GM12878 (cell line): ENCODE data around the gene PCGF1. TPM values are rescaled to one million over a fixed set of nuclear protein-coding genes. Genes with fewer than 3 reads are reported as not detected.

ENCODE experiments used
- ATAC-seq: fragments of 200-7000 bp; cut with Tn5 transposase; 3 replicates; pipeline ENCODE4 v1.9.1; 2020; ENCODE audit warnings: mild to moderate bottlenecking, moderate library complexity
- BruUV-seq: library from RNA; stranded (reverse); fragments of 400-500 nt; replicated peaks from 2 replicates; lab custom pipeline; 2021; lab: Mats Ljungman, UMichigan
- CTCF ChIA-PET: fragments of 300-600 bp; sonication (Branson Sonifier 250); formaldehyde crosslinking; extraction: SDS; loops from one replicate; lab custom pipeline; 2021; ENCODE audit warnings: inconsistent platforms; lab: Yijun Ruan, JAX
- POLR2A ChIA-PET: fragments of 350-600 bp; formaldehyde crosslinking; extraction: SDS; loops from one replicate; lab custom pipeline; 2021; ENCODE audit warnings: inconsistent platforms; lab: Charles Lee
- RAD21 ChIA-PET: fragments of 300-600 bp; sonication (Branson Sonifier 250); formaldehyde crosslinking; loops from one replicate; lab custom pipeline; 2023; ENCODE audit warnings: antibody characterized with exemption; ENCODE audit not compliant: unreplicated experiment; lab: Charles Lee
- SMC1A ChIA-PET: fragments of 300-600 bp; sonication (Branson Sonifier 250); formaldehyde crosslinking; loops from one replicate; lab custom pipeline; 2023; ENCODE audit not compliant: unreplicated experiment, uncharacterized antibody; lab: Charles Lee
- DNase-seq: peaks from one replicate; pipeline ENCODE4 v3.0.0-alpha.2; 2011; ENCODE audit warnings: low read depth, low spot score
- FAIRE-seq: peaks from 3 replicates; lab custom pipeline; 2011; peaks lifted over from hg19 to GRCh38; lab: Jason Lieb, UNC
- H2AFZ ChIP-seq: 2 replicates; pipeline ENCODE4 v1.6.0; 2011; ENCODE audit warnings: low read depth, low read length, control low read depth; ENCODE audit not compliant: control insufficient read depth
- H3K27ac ChIP-seq: 2 replicates; pipeline ENCODE4 v1.5.1; 2011; ENCODE audit warnings: control low read depth; ENCODE audit not compliant: control insufficient read depth, insufficient read depth
- H3K27me3 ChIP-seq, 2 experiments: replicated peaks in 1 of 2; 2 replicates each; pipeline versions ENCODE4 v1.6.0 to v1.6.1; 2011; ENCODE audit warnings: low read length in 1 of 2; ENCODE audit not compliant: control insufficient read depth in 2 of 2, insufficient read depth in 2 of 2
- H3K36me3 ChIP-seq, 2 experiments: 2 replicates each; pipeline ENCODE4 v1.5.1; 2011; ENCODE audit warnings: low read length in 1 of 2; ENCODE audit not compliant: control insufficient read depth in 2 of 2, insufficient read depth in 2 of 2
- H3K4me1 ChIP-seq: 2 replicates; pipeline ENCODE4 v1.6.1; 2011; ENCODE audit warnings: mild to moderate bottlenecking, low read length, moderate library complexity, mixed read lengths; ENCODE audit not compliant: control insufficient read depth, insufficient read depth
- H3K4me2 ChIP-seq: 2 replicates; pipeline ENCODE4 v1.6.0; 2011; ENCODE audit warnings: control low read depth; ENCODE audit not compliant: control insufficient read depth, insufficient read depth
- H3K4me3 ChIP-seq: fragments of 200-600 bp; sonication (generic); 2 replicates; pipeline ENCODE4 v1.5.1; 2016
- H3K79me2 ChIP-seq: 2 replicates; pipeline ENCODE4 v1.6.0; 2011; ENCODE audit warnings: low read length; ENCODE audit not compliant: control insufficient read depth, insufficient read depth
- H3K9ac ChIP-seq: 2 replicates; pipeline ENCODE4 v1.8.0; 2011; ENCODE audit warnings: low read length, control low read depth, mixed read lengths; ENCODE audit not compliant: control insufficient read depth, insufficient read depth
- H3K9me3 ChIP-seq: replicated peaks from 3 replicates; pipeline ENCODE4 v1.5.1; 2011; ENCODE audit warnings: mild to moderate bottlenecking, low read length; ENCODE audit not compliant: control insufficient read depth, insufficient read depth
- H4K20me1 ChIP-seq: 2 replicates; pipeline ENCODE4 v1.6.0; 2011; ENCODE audit not compliant: control insufficient read depth, insufficient read depth
- BACH1 ChIP-seq: fragments of 450-650 bp; IDR thresholded peaks from 2 replicates; pipeline ENCODE4 v1.6.1; 2017; ENCODE audit warnings: mild to moderate bottlenecking, borderline replicate concordance
- E4F1 ChIP-seq: fragments of 450-650 bp; IDR thresholded peaks from 2 replicates; pipeline ENCODE4 v1.6.1; 2018; ENCODE audit warnings: borderline replicate concordance, mild to moderate bottlenecking; ENCODE audit not compliant: partially characterized antibody
- FOXK2 ChIP-seq: fragments of 450-650 bp; IDR thresholded peaks from 2 replicates; pipeline ENCODE4 v1.6.1; 2017; ENCODE audit warnings: mild to moderate bottlenecking, moderate library complexity
- KDM1A ChIP-seq: fragments of 200-600 bp; sonication (generic); IDR thresholded peaks from 2 replicates; pipeline ENCODE4 v1.6.1; 2016; ENCODE audit warnings: borderline replicate concordance
- MEF2B ChIP-seq: fragments of 450-650 bp; IDR thresholded peaks from 2 replicates; pipeline ENCODE4 v1.6.1; 2018; ENCODE audit warnings: mild to moderate bottlenecking, moderate library complexity; ENCODE audit not compliant: partially characterized antibody, poor library complexity, severe bottlenecking
- SMC3 ChIP-seq: IDR thresholded peaks from 2 replicates; pipeline ENCODE4 v1.6.1; 2011; ENCODE audit warnings: low read length, improper control_type of control experiment, borderline replicate concordance
- TAF1 ChIP-seq: IDR thresholded peaks from 2 replicates; pipeline ENCODE4 v1.6.1; 2011; ENCODE audit warnings: mild to moderate bottlenecking, low read depth, low read length, borderline replicate concordance
- WGBS: methylation state at CpG from one replicate; pipeline ENCODE4 v1.1.6; 2016; ENCODE audit warnings: low lambda C conversion rate; ENCODE audit not compliant: insufficient replicate concordance, insufficient coverage; ENCODE audit errors: missing lambda C conversion rate; 5-methylcytosine and 5-hydroxymethylcytosine counted together
- in situ Hi-C: fragments of 300-500 bp; cut with MboI; formaldehyde crosslinking; loops from 9 replicates; pipeline ENCODE4 v1.14.3; 2018; ENCODE audit warnings: mixed read lengths
- intact Hi-C: fragments of 100-400 bp; cut with micrococcal nuclease; formaldehyde crosslinking; loops from one replicate; pipeline ENCODE4 v1.14.2; 2022; ENCODE audit not compliant: unreplicated experiment
- polyA plus RNA-seq, 11 experiments: library from polyadenylated mRNA; depleted of rRNA in 4 of 11; unstranded in 6 of 11; stranded (reverse) in 5 of 11; fragments of >200 nt; fragmentation: Nextera tagmentation in 4 of 11; fragmentation: Illumina TruSeq in 1 of 11; extraction: Ambion mirVana in 4 of 11; extraction: Trizol in 1 of 11; gene quantifications; 1 replicate in 1 of 11; 2 replicates in 10 of 11; pipeline versions ENCODE4 v1.2.1 to v1.2.3, GENCODE V29; 2011 to 2016; ENCODE audit warnings: inconsistent platforms in 2 of 11, missing spikeins in 2 of 11, low read depth in 1 of 11
- total RNA-seq, 4 experiments: library from RNA; depleted of rRNA in 3 of 4; stranded (reverse); fragments of >200 nt in 3 of 4; fragmentation: Illumina TruSeq in 1 of 4; extraction: Trizol in 1 of 4; gene quantifications; 2 replicates each; pipeline versions ENCODE4 v1.2.1 to v1.2.3, GENCODE V29; 2013 to 2021

The PCGF1 gene
- total and polyA plus RNA-seq, 10 of the 15 experiments (the other 5 are each of a cell fraction or from before 2014, with no cell fraction given): 23.1 to 50.8 (median 27.4) TPM

- TF ChIP-seq E4F1: no peak
Observed at GRCh38 chr2:74528600-74529356, 21.3 kb upstream of the PCGF1 start (continued).

- CTCF ChIA-PET: interaction anchor here (1.5 to 10.4 kb wide), 4 partner anchors 18 to 59 kb away, joined by 4 to 226 read pairs (median 116); partner anchors contain the start of gene PCGF1
- intact Hi-C loops: no loop called here
- peaks cover 50% of the 10 kb centered on the region for H3K79me2 ChIP-seq
- H3K36me3 ChIP-seq: peaks cover 13 to 29% of the 10 kb centered on the region in 2 experiments
- H2AFZ ChIP-seq: no peak overlapping the region
- TF ChIP-seq FOXK2: no peak
- TF ChIP-seq BACH1: no peak
- TF ChIP-seq MEF2B: no peak
- no peak for TF ChIP-seq TAF1
- no peak for TF ChIP-seq KDM1A
- TF ChIP-seq SMC3: no peak
- no peaks in the 10 kb centered on the region for H3K27me3 ChIP-seq
- FAIRE-seq (no peak), DNase-seq (no peak), ATAC-seq (no peak)
- POLR2A ChIA-PET: interaction anchor here (0.7 to 2.6 kb wide), 3 partner anchors 24 to 59 kb away, joined by 3 to 10 read pairs (median 3); partner anchors contain the start of genes CCDC142 and TTC31
- peak overlapping the region; percentile 88 for H3K4me2 ChIP-seq
- in situ Hi-C loops: no loop called here
- no peaks in the 10 kb centered on the region for H4K20me1 ChIP-seq
- no peak overlapping the region for H3K9ac ChIP-seq
- SMC1A ChIA-PET: interaction anchor here (1.7 to 9.9 kb wide), 3 partner anchors 19 to 59 kb away, joined by 7 to 208 read pairs (median 52); partner anchors contain the start of gene PCGF1
- TSS peak; percentile 78 for BruUV-seq
- H3K4me3 ChIP-seq: peak overlapping the region; percentile 84; the same call in 1 of the 2 replicates
- 95% methylated on average over 9 of the region's 9 CpGs for WGBS
- H3K9me3 ChIP-seq: no peaks in the 10 kb centered on the region
- no peak overlapping the region for H3K27ac ChIP-seq
- H3K4me1 ChIP-seq: peaks cover 33% of the 10 kb centered on the region
- RAD21 ChIA-PET: interaction anchor here (7.5 kb wide), 1 partner anchor 59 kb away, joined by 158 read pairs; no protein-coding TSS in a partner anchor
Observed at GRCh38 chr2:74527741-74528140, 20.2 kb upstream of the PCGF1 start.
